ENCODE results near the gene AIFM2.
A peak's percentile ranks its signal among the peaks of the same experiment; 100 is the strongest.
"Not testable (repeated sequence)": the region's sequence is repeated elsewhere in the genome, so short reads cannot be mapped to it uniquely, and the experiment has no call there.

The AIFM2 gene

GRCh38 chr10:70132098-70133029 lies at the start of gene AIFM2:
AIFM2 (minus strand) TSS chr10:70132825; CDS start chr10:70124084, 8,741 bp downstream.
- DNase-seq, result no peak

- not testable (repeated sequence) for DNase-seq
Observed at GRCh38 chr10:70179209-70179608, 46.6 kb upstream of the AIFM2 start.

- DNase-seq, result no peak
Observed at GRCh38 chr10:70178139-70178725, 45.6 kb upstream of the AIFM2 start.

- DNase-seq, result no peak
Observed at GRCh38 chr10:70176441-70176840, 43.8 kb upstream of the AIFM2 start.

- DNase-seq, result no peak
Observed at GRCh38 chr10:70175516-70175915, 42.9 kb upstream of the AIFM2 start.

GRCh38 chr10:70174058-70174741 lies 41.6 kb upstream of the AIFM2 start:
- DNase-seq, result no peak

GRCh38 chr10:70169649-70170364 lies 37.2 kb upstream of the AIFM2 start:
- DNase-seq, result no peak

GRCh38 chr10:70169011-70169410 lies 36.4 kb upstream of the AIFM2 start:
- DNase-seq, result no peak

GRCh38 chr10:70167246-70167645 lies 34.6 kb upstream of the AIFM2 start:
- DNase-seq, result no peak

GRCh38 chr10:70166394-70166793 lies 33.8 kb upstream of the AIFM2 start:
- DNase-seq, result no peak

- DNase-seq, result no peak
Observed at GRCh38 chr10:70164163-70164562, 31.5 kb upstream of the AIFM2 start.

- DNase-seq, result no peak
Observed at GRCh38 chr10:70163448-70163847, 30.8 kb upstream of the AIFM2 start.

- no peak for DNase-seq
Observed at GRCh38 chr10:70162892-70163201, 30.2 kb upstream of the AIFM2 start.

GRCh38 chr10:70162151-70162891 lies 29.7 kb upstream of the AIFM2 start:
- no peak for DNase-seq

GRCh38 chr10:70160798-70161197 lies 28.2 kb upstream of the AIFM2 start:
- no peak for DNase-seq

GRCh38 chr10:70159366-70159765 lies 26.7 kb upstream of the AIFM2 start:
- not testable (repeated sequence) for DNase-seq

GRCh38 chr10:70158113-70158512 lies 25.5 kb upstream of the AIFM2 start:
- no peak for DNase-seq

- no peak for DNase-seq
Observed at GRCh38 chr10:70155255-70155838, 22.7 kb upstream of the AIFM2 start.

- DNase-seq, result no peak
Observed at GRCh38 chr10:70148516-70148915, 15.9 kb upstream of the AIFM2 start.

GRCh38 chr10:70147259-70147625 lies 14.6 kb upstream of the AIFM2 start:
- no peak for DNase-seq

GRCh38 chr10:70146489-70147258 lies 14.0 kb upstream of the AIFM2 start, which contains the start of gene TYSND1:
TYSND1 (minus strand) TSS chr10:70146700; CDS start chr10:70146586, 114 bp downstream.
- peak; percentile 93 for DNase-seq
